ENCODE measurements around the gene SYCP3.

SYCP3 gene

GRCh38 chr12:101763246-101763931 lies 24.1 kb upstream of the SYCP3 start:
- H4K20me1 ChIP-seq: no peaks in the 10 kb centered on the region

DNA sequence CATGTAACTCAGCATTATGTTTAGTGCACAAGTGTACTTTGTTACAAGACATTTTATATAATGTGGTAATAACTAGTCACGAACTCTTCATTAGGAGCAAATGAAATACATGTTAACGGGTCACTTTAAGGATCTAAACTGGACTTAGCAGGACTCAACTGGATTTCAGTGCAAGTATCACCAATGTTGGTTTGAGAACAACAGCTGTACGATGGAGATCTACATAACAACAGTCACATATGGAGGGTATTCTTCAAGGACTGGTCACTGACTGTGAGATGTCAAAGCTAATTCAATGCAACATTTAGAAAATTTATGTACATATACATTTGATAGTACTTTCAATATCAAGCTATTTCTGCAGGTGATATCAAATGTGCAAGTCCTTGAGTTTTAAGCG lies 22.5 kb upstream of the SYCP3 start:
- H3K27me3 ChIP-seq: no peaks in the 10 kb centered on the region
- H3K4me3 ChIP-seq: no peak overlapping the region
- no peaks in the 10 kb centered on the region for H3K4me1 ChIP-seq
- no peaks in the 10 kb centered on the region for H4K20me1 ChIP-seq
- no peak for TF ChIP-seq Cebpa-rat (IDR thresholded peaks at IDR 0.05)
- no peak overlapping the region for H3K27ac ChIP-seq
- no peak overlapping the region for H3K9ac ChIP-seq
- peaks cover 10% of the 10 kb centered on the region for H3K36me3 ChIP-seq
- H3K4me2 ChIP-seq: no peak overlapping the region
- H3K9me3 ChIP-seq: no peaks in the 10 kb centered on the region

More at GRCh38 chr12:101763246-101763931, 24.1 kb upstream of the SYCP3 start:
- TF ChIP-seq Cebpa-rat (IDR thresholded peaks at IDR 0.05): no peak
- Histone ChIP-seq H3K9me3 (no peaks in the 10 kb centered on the region), H3K4me3 (no peak overlapping the region), H3K4me1 (no peaks in the 10 kb centered on the region), H3K9ac (no peak overlapping the region), H3K27me3 (no peaks in the 10 kb centered on the region), H3K27ac (no peak overlapping the region), H3K4me2 (no peak overlapping the region), H3K36me3 (peaks cover 12% of the 10 kb centered on the region)

GRCh38 chr12:101761350-101761749 lies 22.1 kb upstream of the SYCP3 start:
- no peak for TF ChIP-seq Cebpa-rat (IDR thresholded peaks at IDR 0.05)
- Histone ChIP-seq H3K27ac (no peak overlapping the region), H3K4me3 (no peak overlapping the region), H3K4me1 (no peaks in the 10 kb centered on the region), H4K20me1 (no peaks in the 10 kb centered on the region), H3K9ac (no peak overlapping the region), H3K4me2 (no peak overlapping the region), H3K27me3 (no peaks in the 10 kb centered on the region), H3K36me3 (peaks cover 10% of the 10 kb centered on the region), H3K9me3 (no peaks in the 10 kb centered on the region)

- no peaks in the 10 kb centered on the region for H3K4me1 ChIP-seq
- no peaks in the 10 kb centered on the region for H3K27me3 ChIP-seq
- no peak overlapping the region for H3K4me2 ChIP-seq
- no peak overlapping the region for H3K27ac ChIP-seq
- H3K36me3 ChIP-seq: peaks cover 13% of the 10 kb centered on the region
- H3K4me3 ChIP-seq: no peak overlapping the region
- H3K9ac ChIP-seq: no peak overlapping the region
- H4K20me1 ChIP-seq: no peaks in the 10 kb centered on the region
- H3K9me3 ChIP-seq: no peaks in the 10 kb centered on the region
- TF ChIP-seq Cebpa-rat (IDR thresholded peaks at IDR 0.05): no peak
Observed at GRCh38 chr12:101759396-101760047, 20.3 kb upstream of the SYCP3 start.

DNA sequence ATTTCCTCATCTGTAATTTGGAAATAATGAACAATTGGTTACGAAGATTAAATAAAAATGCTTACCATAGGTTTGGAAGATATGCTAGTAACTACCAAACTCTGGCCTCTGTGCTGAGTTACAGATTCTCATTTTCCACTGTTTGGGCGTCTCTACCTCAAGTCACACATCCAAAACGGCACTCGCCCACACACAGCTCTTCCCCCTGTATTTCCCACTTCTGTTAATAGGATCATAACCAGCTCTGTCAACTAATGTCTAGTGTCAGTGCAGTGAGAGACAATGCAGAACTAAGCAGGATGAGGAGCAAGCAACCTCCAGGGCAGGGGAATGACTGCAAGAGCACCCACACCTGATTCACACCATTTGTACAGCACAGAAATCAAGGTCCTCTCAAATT lies 10.9 kb upstream of the SYCP3 start:
- H3K9me3 ChIP-seq: no peaks in the 10 kb centered on the region
- H3K27ac ChIP-seq: no peak overlapping the region
- H3K27me3 ChIP-seq: no peaks in the 10 kb centered on the region
- no peak overlapping the region for H3K4me3 ChIP-seq
- H4K20me1 ChIP-seq: no peaks in the 10 kb centered on the region
- H3K9ac ChIP-seq: no peak overlapping the region
- H3K4me1 ChIP-seq: peaks cover 16% of the 10 kb centered on the region; the same call in 1 of the 2 replicates
- H3K4me2 ChIP-seq: no peak overlapping the region
- H3K36me3 ChIP-seq: peaks cover 50% of the 10 kb centered on the region
- no peak for TF ChIP-seq Cebpa-rat (IDR thresholded peaks at IDR 0.05)

GRCh38 chr12:101749657-101750056 lies 10.4 kb upstream of the SYCP3 start:
- Histone ChIP-seq H4K20me1 (no peaks in the 10 kb centered on the region), H3K4me3 (no peak overlapping the region), H3K36me3 (peaks cover 49% of the 10 kb centered on the region), H3K4me1 (peaks cover 21% of the 10 kb centered on the region), H3K9ac (no peak overlapping the region), H3K27ac (no peak overlapping the region), H3K27me3 (no peaks in the 10 kb centered on the region), H3K9me3 (no peaks in the 10 kb centered on the region), H3K4me2 (peak overlapping the region; percentile 1)
- TF ChIP-seq Cebpa-rat (IDR thresholded peaks at IDR 0.05): no peak

DNA sequence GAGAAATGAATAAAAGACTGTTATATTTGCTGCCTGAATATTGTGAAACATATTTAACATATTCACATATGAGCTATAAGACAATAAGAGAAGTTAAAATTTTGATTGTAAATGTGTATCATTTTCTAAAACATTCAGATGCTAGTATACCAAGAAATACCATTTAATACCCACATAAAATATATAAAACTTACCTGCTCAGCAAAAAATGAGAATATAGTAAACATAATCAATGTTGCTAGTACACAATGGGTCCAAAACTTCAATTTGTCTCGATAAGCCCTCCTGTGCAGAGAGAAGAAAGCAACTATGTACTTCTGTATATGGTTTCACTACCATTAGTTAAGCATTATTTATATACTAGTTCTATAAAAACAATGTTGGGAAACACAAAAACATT lies 9.6 kb upstream of the SYCP3 start:
- Histone ChIP-seq H3K4me3 (no peak overlapping the region), H3K4me2 (no peak overlapping the region), H3K9me3 (no peaks in the 10 kb centered on the region), H3K36me3 (peaks cover 46% of the 10 kb centered on the region), H3K4me1 (peaks cover 29% of the 10 kb centered on the region), H3K9ac (no peak overlapping the region), H3K27ac (no peak overlapping the region), H4K20me1 (no peaks in the 10 kb centered on the region), H3K27me3 (no peaks in the 10 kb centered on the region)
- TF ChIP-seq Cebpa-rat (IDR thresholded peaks at IDR 0.05): no peak

DNA sequence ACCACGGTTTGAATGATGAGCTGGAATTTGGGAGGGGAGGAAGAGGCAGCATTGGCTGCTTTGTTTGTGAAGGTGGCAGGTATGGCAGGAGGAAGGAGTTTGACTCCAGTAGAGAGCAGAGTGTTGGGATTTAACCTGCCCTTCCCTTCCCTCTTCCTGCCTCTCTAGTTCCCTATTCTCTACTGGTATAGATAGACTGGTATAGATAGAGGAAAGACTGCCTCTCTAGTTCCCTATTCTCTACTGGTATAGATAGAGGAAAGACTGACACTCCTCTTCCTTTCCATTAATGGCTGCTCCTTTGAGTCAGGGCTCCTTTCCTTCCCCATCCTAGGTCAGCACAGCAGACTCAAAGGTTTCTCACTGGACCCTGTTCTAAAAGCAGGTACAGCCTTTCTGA lies 8.4 kb upstream of the SYCP3 start:
- no peak for TF ChIP-seq Cebpa-rat (IDR thresholded peaks at IDR 0.05)
- peaks cover 41% of the 10 kb centered on the region for H3K4me1 ChIP-seq
- H4K20me1 ChIP-seq: no peaks in the 10 kb centered on the region
- no peaks in the 10 kb centered on the region for H3K27me3 ChIP-seq
- H3K4me3 ChIP-seq: no peak overlapping the region
- peaks cover 35% of the 10 kb centered on the region for H3K36me3 ChIP-seq
- no peaks in the 10 kb centered on the region for H3K9me3 ChIP-seq
- H3K4me2 ChIP-seq: no peak overlapping the region
- no peak overlapping the region for H3K9ac ChIP-seq
- no peak overlapping the region for H3K27ac ChIP-seq

- no peak for TF ChIP-seq Cebpa-rat (IDR thresholded peaks at IDR 0.05)
- no peak overlapping the region for H3K27ac ChIP-seq
- no peaks in the 10 kb centered on the region for H4K20me1 ChIP-seq
- no peaks in the 10 kb centered on the region for H3K9me3 ChIP-seq
- peaks cover 28% of the 10 kb centered on the region for H3K36me3 ChIP-seq
- H3K4me1 ChIP-seq: peaks cover 50% of the 10 kb centered on the region
- no peak overlapping the region for H3K9ac ChIP-seq
- no peak overlapping the region for H3K4me3 ChIP-seq
- no peaks in the 10 kb centered on the region for H3K27me3 ChIP-seq
- no peak overlapping the region for H3K4me2 ChIP-seq
Observed at GRCh38 chr12:101746661-101747060, 7.4 kb upstream of the SYCP3 start.

DNA sequence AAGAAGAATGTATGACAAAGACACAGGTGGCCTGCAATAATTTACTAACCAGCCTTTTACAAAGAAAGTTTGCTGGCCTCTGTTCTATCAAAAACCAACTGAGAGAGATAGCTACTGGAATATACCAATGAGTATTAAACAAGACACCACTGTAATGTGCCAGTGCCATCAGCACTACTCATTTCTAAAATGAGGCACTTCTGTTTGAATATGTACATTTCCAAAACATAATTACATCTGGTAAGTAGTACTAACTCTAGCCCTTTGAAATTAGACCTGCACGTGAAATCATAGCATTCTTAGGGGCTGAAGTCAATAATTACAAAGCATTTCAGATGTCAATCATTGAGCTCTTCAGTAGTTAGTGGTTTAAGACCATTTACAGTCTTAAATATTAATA lies 6.9 kb upstream of the SYCP3 start:
- Histone ChIP-seq H3K9ac (no peak overlapping the region), H3K4me3 (no peak overlapping the region), H3K4me1 (peaks cover 50% of the 10 kb centered on the region), H4K20me1 (no peaks in the 10 kb centered on the region), H3K27me3 (no peaks in the 10 kb centered on the region), H3K4me2 (no peak overlapping the region), H3K36me3 (peaks cover 23% of the 10 kb centered on the region), H3K27ac (no peak overlapping the region), H3K9me3 (no peaks in the 10 kb centered on the region)
- TF ChIP-seq Cebpa-rat (IDR thresholded peaks at IDR 0.05): no peak

Data from BLaER1 (cell line).